Large intestine (tissue), 3 donors: Measurements from ENCODE around the gene ESR2. TPM values are rescaled to one million over a fixed set of nuclear protein-coding genes. Genes with fewer than 3 reads are reported as not detected.

Experiments used
- DNase-seq, 2 donors: peaks; one replicate each; pipeline versions ENCODE4 v3.0.0 to v3.0.0-alpha.2; 2013
- H3K27ac ChIP-seq: one replicate; pipeline ENCODE4 v1.5.1; 2013; ENCODE audit warnings: low read length
- H3K27me3 ChIP-seq: 2 replicates; pipeline ENCODE4 v1.6.1; 2013; ENCODE audit warnings: low read length; ENCODE audit not compliant: control insufficient read depth, insufficient read depth
- H3K36me3 ChIP-seq: 2 replicates; pipeline ENCODE4 v1.6.1; 2013; ENCODE audit warnings: low read length; ENCODE audit not compliant: control insufficient read depth, insufficient read depth
- H3K4me1 ChIP-seq: one replicate; pipeline ENCODE4 v1.6.1; 2013; ENCODE audit warnings: low read length; ENCODE audit not compliant: control insufficient read depth, insufficient read depth
- H3K4me3 ChIP-seq: one replicate; pipeline ENCODE4 v1.5.1; 2013; ENCODE audit warnings: low read length
- H3K9me3 ChIP-seq: one replicate; pipeline ENCODE4 v1.6.1; 2013; ENCODE audit warnings: mild to moderate bottlenecking, low read depth, low read length, moderate library complexity; ENCODE audit not compliant: control insufficient read depth
- WGBS: methylation state at CpG from one replicate; pipeline ENCODE4 v1.1.5; 2013; ENCODE audit warnings: low lambda C conversion rate; ENCODE audit not compliant: insufficient coverage; 5-methylcytosine and 5-hydroxymethylcytosine counted together
- polyA plus RNA-seq: library from polyadenylated mRNA; unstranded; fragments of 120-200 nt; gene quantifications from one replicate; pipeline ENCODE4 v1.2.1, GENCODE V29; 2013

Gene ESR2
- polyA plus RNA-seq, 1 donor: 0.66 TPM

GRCh38 chr14:64201296-64201695 is 92.9 kb downstream of the ESR2 start:
- no CpG with 5 or more reads among the region's 7 CpGs for WGBS
- Histone ChIP-seq H3K27me3 (no peaks in the 10 kb centered on the region), H3K4me1 (peaks cover 23% of the 10 kb centered on the region), H3K27ac (no peak overlapping the region), H3K9me3 (no peaks in the 10 kb centered on the region), H3K4me3 (no peak overlapping the region), H3K36me3 (peaks cover 8% of the 10 kb centered on the region)
- peak; percentile 61 to 83 for DNase-seq

- no peak overlapping the region for H3K4me3 ChIP-seq
- H3K27me3 ChIP-seq: no peaks in the 10 kb centered on the region
- H3K4me1 ChIP-seq: peaks cover 28% of the 10 kb centered on the region
- H3K36me3 ChIP-seq: peaks cover 6% of the 10 kb centered on the region
- H3K27ac ChIP-seq: peak overlapping the region; percentile 16
- WGBS: no CpG with 5 or more reads among the region's 4 CpGs
- no peaks in the 10 kb centered on the region for H3K9me3 ChIP-seq
- peak; percentile 71 to 82 for DNase-seq
These were observed 94.0 kb downstream of the ESR2 start for GRCh38 chr14:64200170-64200569.

DNA sequence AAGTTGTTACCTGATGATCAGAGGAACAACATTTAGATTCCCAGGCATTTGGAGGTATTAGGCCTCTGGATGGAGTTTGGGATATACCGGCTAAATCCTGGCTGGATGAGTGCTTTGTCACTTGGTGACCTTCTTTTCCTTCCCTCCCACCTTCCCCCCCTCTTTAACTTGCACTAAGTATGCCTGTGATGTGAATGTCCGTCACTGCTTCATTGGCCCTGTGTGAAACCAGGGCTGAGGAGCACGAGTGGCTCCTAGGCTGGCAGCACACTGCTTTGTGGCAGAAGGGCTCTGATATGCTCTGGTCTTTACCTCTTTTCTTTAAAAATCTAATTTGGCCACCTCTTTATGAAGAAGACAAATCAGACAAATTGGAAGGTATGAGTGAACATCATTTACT is 95.7 kb downstream of the ESR2 start:
- Histone ChIP-seq H3K27ac (no peak overlapping the region), H3K4me3 (no peak overlapping the region), H3K4me1 (peaks cover 28% of the 10 kb centered on the region), H3K27me3 (no peaks in the 10 kb centered on the region), H3K9me3 (no peaks in the 10 kb centered on the region), H3K36me3 (peaks cover under 1% of the 10 kb centered on the region)
- WGBS: no CpG with 5 or more reads among the region's 3 CpGs
- no peak for DNase-seq

- Histone ChIP-seq H3K27ac (no peak overlapping the region), H3K4me3 (no peak overlapping the region), H3K27me3 (no peaks in the 10 kb centered on the region), H3K36me3 (peaks cover 5% of the 10 kb centered on the region), H3K9me3 (no peaks in the 10 kb centered on the region), H3K4me1 (peaks cover 28% of the 10 kb centered on the region)
- WGBS: 100% methylated on average over 1 of the region's 3 CpGs
- DNase-seq: no peak
These were observed 96.2 kb downstream of the ESR2 start for GRCh38 chr14:64197996-64198395.

DNA sequence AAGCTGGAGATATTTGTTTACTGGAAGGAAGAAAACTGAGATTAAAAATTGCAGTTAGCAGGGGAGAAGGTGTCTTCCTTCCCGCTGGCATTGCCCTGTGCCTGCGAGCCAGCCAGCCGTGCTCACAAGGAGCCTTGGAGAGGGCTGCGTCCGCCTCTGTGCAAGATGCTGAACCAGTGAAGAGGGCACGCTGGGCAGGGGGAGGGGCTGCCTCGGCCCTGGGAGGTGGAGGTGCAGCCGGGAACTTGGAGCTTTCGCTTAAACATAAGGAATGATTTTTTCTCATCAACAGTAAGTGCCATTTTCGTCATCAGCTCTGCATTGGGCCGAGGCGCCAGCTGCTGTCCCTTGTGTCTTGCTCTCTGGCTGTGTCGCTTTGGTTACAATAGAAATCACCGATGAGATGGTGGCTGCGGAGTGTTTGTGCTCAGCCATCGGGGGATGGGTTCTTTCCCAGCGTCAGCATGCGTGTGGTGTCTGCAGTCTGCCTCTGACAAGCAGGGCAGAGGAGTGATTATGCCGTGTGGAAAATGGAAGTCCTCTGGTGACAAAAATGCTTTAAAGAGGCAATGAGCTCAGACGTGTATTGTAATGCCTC is 97.3 kb downstream of the ESR2 start:
- Histone ChIP-seq H3K36me3 (peaks cover 10% of the 10 kb centered on the region), H3K27ac (peak overlapping the region; percentile 56), H3K4me1 (peaks cover 25% of the 10 kb centered on the region), H3K9me3 (no peaks in the 10 kb centered on the region), H3K27me3 (no peaks in the 10 kb centered on the region), H3K4me3 (peak overlapping the region; percentile 42)
- WGBS: no CpG with 5 or more reads among the region's 20 CpGs
- peak; percentile 47 to 76 for DNase-seq

DNA sequence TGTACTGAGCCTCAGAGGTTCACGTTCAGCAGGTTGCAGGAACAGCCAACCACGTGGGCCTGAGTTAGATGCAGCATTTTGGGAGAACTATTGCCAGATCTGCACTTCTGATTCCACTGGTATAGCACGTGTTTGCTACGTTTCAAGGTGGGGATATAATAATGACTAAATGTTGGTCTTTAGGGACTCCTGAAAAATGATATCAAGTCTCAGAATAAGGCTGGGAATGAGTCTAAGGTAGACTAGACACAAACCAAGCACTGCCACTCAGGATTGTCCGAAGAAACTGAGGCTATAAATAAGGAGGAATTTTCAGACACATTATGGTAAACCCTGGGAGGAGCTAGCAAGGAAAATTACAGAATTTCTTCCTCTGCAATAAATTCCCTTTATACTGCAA is 98.1 kb downstream of the ESR2 start:
- Histone ChIP-seq H3K27me3 (no peaks in the 10 kb centered on the region), H3K9me3 (no peaks in the 10 kb centered on the region), H3K4me1 (peaks cover 16% of the 10 kb centered on the region), H3K4me3 (no peak overlapping the region), H3K27ac (no peak overlapping the region), H3K36me3 (peaks cover 10% of the 10 kb centered on the region)
- no peak for DNase-seq
- no CpG with 5 or more reads among the region's 5 CpGs for WGBS

GRCh38 chr14:64195199-64195598 is 99.0 kb downstream of the ESR2 start:
- peak in 1 of 2 donors; percentile 36 for DNase-seq
- no CpG with 5 or more reads among the region's 2 CpGs for WGBS
- H3K27ac ChIP-seq: no peak overlapping the region
- no peaks in the 10 kb centered on the region for H3K27me3 ChIP-seq
- no peak overlapping the region for H3K4me3 ChIP-seq
- peaks cover 16% of the 10 kb centered on the region for H3K36me3 ChIP-seq
- peaks cover 7% of the 10 kb centered on the region for H3K4me1 ChIP-seq
- H3K9me3 ChIP-seq: no peaks in the 10 kb centered on the region

DNA sequence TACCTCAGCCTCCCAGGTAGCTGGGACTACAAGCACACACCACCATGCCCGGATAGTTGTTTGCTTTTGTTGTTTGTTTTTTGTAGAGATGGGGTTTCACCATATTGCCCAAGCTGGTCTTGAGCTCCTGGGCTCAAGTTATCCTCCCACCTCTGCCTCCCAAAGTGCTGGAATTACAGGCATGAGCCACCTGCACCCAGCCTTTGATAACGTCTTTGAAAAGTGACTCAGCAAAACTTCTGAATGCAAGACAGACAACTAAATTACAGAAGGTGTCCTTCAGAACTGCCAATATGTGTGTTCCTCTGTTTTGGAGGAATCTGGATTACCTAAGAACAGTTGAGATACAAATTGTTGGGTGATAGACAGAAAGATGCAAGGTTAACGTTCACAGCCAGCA is 99.8 kb downstream of the ESR2 start:
- H3K4me3 ChIP-seq: no peak overlapping the region
- WGBS: no CpG with 5 or more reads among the region's 3 CpGs
- H3K9me3 ChIP-seq: no peaks in the 10 kb centered on the region
- no peak overlapping the region for H3K27ac ChIP-seq
- H3K27me3 ChIP-seq: no peaks in the 10 kb centered on the region
- peaks cover 22% of the 10 kb centered on the region for H3K36me3 ChIP-seq
- H3K4me1 ChIP-seq: peaks cover 5% of the 10 kb centered on the region
- DNase-seq: no peak

DNA sequence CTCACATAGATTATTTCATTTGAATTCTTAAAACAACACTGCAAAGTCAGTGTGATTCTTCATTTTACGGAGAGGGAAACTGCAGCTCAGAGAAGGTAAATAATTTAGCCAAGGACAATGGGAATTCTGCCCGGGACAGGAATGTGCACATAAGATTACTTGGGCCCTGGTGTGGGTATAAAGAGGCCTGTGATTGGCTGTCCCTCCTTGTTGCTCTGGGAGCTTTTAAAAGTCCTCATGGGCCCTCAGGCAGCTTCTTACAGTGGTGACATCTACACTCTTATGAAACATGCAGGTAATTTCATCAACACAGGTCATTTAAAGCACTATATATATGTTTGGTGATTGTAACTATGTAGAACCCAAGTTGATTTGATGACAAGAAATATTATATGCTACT is 100.3 kb downstream of the ESR2 start:
- no peaks in the 10 kb centered on the region for H3K9me3 ChIP-seq
- no peak for DNase-seq
- H3K27me3 ChIP-seq: no peaks in the 10 kb centered on the region
- H3K36me3 ChIP-seq: peaks cover 25% of the 10 kb centered on the region
- WGBS: no CpG with 5 or more reads among the region's 2 CpGs
- H3K4me1 ChIP-seq: peaks cover 5% of the 10 kb centered on the region
- H3K27ac ChIP-seq: no peak overlapping the region
- no peak overlapping the region for H3K4me3 ChIP-seq

- Histone ChIP-seq H3K9me3 (no peaks in the 10 kb centered on the region), H3K4me1 (peaks cover 5% of the 10 kb centered on the region), H3K36me3 (peaks cover 33% of the 10 kb centered on the region), H3K4me3 (no peak overlapping the region), H3K27ac (no peak overlapping the region), H3K27me3 (no peaks in the 10 kb centered on the region)
- WGBS: no CpG with 5 or more reads among the region's 2 CpGs
- DNase-seq: no peak
These were observed 102.4 kb downstream of the ESR2 start for GRCh38 chr14:64191756-64192155.

DNA sequence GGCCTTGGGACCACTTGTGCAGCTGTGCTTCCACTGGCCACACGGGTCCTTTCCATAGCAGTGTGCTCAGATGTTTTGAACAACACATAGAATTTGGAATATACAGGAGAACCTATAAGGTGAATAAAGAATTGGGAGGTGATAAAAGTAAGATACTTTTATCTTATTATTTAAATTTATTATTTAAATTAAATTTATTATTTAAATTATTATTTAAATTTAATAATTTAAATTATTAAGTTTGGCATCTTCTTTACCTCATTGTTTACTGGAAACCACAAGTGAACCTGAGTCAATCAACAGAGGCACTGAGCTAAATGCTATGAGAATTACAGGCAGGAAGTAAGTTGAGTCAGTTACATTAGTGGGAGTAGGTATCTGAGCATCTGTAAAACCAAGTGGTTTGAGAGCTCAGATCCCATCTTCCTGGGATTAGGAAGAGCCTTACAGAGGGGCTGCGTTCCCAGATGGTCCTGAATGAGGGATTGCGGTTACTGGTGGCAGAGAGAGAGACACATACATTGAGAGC is 103.1 kb downstream of the ESR2 start:
- DNase-seq: no peak
- Histone ChIP-seq H3K27ac (no peak overlapping the region), H3K27me3 (no peaks in the 10 kb centered on the region), H3K4me1 (peaks cover 4% of the 10 kb centered on the region), H3K4me3 (no peak overlapping the region), H3K36me3 (peaks cover 37% of the 10 kb centered on the region), H3K9me3 (no peaks in the 10 kb centered on the region)
- 100% methylated on average over 1 of the region's 3 CpGs for WGBS
